NCI-H1930 (cell line): ENCODE data around the gene CHCHD3.

Source experiments
- DNase-seq, 2 experiments: peaks; one replicate each; lab custom pipeline; 2025; lab: John Stamatoyannopoulos, UW

Gene CHCHD3

DNA sequence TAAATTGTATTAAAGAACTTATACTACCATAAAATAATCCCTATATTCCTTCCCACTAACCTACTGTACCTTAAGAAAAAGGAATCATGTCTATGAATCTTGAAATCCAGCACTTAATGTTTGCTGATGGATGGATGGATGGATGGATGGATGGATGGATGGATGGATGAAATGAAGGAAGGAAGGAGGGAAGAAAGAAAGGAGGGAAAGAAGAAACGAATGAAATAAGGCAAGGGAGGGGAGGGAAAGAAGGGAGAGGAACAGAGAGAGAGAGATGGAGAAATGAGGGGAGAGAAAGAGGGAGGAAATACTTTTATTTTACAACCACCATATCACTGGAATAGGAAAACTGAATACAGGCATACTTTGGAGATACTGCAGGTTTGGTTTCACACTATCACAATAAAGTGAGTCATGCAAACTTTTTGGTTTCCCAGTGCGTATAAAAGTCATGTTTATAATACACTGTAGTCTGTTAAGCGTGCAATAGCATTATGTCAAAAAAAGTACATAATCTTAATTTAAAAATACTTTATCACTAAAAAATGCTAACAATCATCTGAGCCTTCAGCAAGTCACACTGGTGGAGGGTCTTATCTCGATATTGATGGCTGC, 219.8 kb downstream of the CHCHD3 start:
- DNase-seq: no peak

- DNase-seq: no peak
These were observed 220.5 kb downstream of the CHCHD3 start for GRCh38 chr7:132861424-132861823.

DNA sequence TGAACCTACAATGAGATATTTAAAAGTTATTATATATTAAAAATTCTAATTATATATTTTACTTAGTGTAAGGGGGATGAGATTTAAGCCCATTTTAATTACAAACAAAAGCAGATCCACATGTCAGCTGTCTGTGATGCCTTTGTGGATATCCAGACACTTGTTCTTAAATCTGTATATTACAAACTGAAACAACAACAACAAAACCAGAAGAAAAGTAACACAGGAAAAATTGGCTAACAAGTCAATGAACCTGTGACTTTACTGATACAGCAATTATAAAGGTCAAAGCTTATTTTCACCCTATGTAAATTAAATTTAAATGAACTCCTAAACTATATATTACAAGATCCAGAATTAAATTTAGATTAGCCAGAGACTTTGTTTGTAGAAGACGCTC, 222.7 kb downstream of the CHCHD3 start:
- DNase-seq: no peak

DNA sequence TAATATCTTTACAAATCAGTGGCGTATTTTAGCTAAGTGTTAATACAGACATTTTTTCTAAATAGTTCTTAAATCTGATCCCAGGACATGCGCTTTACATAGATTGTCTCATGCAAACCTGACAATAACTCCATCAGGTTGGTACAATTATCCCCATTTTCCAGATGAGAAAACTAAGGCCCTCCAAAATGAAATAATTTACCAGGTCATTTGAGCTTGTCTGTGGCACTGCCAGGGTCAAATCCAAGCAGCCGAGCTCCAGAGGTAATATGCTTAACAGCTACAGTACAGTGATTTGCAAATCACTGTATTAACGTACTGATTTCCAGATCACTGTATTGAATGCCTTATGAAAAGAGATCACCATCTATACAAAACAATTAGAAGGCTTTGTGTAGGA, 223.1 kb downstream of the CHCHD3 start:
- no peak for DNase-seq

DNA sequence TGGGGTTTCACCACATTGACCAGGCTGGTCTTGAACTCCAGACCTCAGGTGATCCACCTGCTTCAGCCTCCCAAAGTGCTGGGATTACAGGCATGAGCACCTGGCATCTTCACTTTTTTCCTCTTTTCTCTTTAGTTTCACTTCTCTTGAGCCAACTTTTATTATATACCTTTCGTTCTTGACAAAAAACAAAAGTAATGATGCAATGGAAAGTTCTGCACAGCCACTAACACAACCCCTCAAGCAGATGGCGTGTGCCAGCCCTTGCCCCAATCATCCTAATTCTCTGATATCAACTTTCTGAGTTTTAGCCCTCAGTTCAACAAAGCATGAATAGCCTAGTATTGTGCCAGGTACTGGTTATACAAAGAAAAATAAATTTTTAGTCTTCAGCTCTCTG, 223.6 kb downstream of the CHCHD3 start:
- DNase-seq: no peak

GRCh38 chr7:132857703-132858102, 224.2 kb downstream of the CHCHD3 start:
- DNase-seq: no peak

DNA sequence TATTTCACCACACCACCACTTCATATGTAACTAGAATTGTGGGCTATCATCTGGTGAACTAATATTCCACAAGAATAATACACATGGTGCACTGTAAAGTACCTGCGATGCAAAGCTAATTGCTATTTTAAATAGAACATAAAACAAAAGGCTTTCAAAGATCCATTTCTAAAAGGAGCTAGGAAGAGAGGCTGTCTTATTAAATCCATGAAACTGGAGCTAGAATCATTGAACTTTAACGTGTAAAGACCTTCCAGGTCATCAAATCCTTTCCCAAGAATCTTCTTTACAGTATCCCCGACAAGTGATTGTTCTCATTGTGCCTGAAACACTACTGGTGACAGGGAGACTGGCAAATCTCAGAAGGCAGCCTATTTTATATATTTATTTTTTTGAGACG, 224.9 kb downstream of the CHCHD3 start:
- DNase-seq: no peak

DNA sequence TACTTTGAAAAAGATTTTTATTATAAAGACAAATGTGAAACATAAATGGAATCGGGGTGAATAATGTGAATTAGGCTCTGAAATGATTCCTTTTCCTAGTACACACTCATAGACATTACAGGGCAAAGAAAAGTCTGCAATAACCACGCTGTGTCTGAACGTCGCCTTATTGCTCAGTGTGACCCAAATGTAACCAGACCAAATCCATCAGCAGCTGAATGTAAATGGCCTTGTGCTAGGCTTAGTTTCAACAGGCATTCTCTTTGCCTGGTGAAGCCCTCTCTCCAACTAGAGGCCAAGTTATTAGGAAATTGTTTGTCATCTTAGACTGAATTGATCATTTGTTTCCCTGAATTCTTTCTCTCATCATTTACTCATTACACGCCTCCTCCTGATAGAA, 225.5 kb downstream of the CHCHD3 start:
- no peak for DNase-seq

- DNase-seq: no peak
These were observed 226.0 kb downstream of the CHCHD3 start for GRCh38 chr7:132855901-132856300.

GRCh38 chr7:132854238-132854637, 227.7 kb downstream of the CHCHD3 start:
- no peak for DNase-seq

DNA sequence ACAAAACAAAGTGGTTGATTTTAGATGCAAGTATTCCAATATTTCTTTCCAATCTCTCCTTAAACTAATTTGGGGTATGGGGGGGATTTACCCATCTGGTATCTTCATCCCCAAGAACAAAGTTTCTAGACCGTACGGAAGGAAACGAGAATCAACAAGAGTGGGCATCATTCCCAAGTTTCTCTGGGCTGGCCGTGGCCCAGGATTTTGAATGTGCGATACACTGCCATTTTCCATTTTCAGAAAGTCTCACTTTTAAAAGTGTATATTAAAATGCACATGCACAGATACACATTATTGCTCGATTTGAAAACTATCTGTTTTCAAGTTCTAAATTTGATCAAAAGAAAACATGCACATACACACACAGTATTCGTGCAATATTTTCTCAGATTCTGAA, 234.5 kb downstream of the CHCHD3 start:
- no peak for DNase-seq

- DNase-seq: no peak
These were observed 235.8 kb downstream of the CHCHD3 start for GRCh38 chr7:132846086-132846485.

- DNase-seq: no peak
These were observed 239.4 kb downstream of the CHCHD3 start for GRCh38 chr7:132842478-132842877.

DNA sequence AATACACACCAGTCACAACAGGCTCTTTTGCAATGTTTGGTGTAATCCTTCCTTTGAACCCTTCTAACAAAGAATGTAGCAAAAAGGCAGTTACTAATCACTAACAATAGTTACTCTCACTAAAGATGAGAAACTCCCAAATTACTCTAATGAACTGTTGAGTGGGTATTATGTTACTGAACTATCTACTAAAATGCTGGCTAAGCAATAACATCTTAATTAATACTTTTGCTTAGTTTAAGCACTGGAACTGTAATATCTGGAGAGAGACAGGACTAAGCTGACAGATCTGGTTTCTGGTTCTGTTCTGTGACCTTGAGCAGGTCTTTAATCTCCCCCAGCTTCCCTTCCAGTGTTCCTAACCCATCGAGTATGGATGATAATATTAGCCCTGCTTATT, 241.7 kb downstream of the CHCHD3 start:
- DNase-seq: no peak

GRCh38 chr7:132838313-132838712, 243.6 kb downstream of the CHCHD3 start:
- DNase-seq: no peak

DNA sequence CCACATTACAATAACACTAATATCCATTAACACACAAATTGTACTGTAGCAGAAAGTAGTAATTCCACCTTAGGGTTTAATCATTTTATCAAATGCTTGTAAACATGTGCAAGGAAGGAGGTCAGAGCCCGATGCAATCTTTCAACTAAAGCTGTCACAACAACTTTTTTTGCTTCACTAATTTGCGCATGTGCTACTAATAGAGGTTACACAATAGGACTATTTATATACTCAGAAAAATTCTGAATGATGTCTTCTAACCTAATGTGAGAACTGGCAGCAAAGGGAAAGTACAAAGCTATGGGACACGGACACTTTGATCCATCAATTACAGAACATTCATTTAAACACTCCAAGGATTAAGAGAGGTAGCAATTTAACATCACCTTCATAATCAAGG, 244.4 kb downstream of the CHCHD3 start:
- no peak for DNase-seq

- DNase-seq: no peak
These were observed 245.1 kb downstream of the CHCHD3 start for GRCh38 chr7:132836746-132837145.

- DNase-seq: no peak
These were observed 250.9 kb downstream of the CHCHD3 start for GRCh38 chr7:132830941-132831340.

- no peak for DNase-seq
These were observed 253.4 kb downstream of the CHCHD3 start for GRCh38 chr7:132828502-132828901.

DNA sequence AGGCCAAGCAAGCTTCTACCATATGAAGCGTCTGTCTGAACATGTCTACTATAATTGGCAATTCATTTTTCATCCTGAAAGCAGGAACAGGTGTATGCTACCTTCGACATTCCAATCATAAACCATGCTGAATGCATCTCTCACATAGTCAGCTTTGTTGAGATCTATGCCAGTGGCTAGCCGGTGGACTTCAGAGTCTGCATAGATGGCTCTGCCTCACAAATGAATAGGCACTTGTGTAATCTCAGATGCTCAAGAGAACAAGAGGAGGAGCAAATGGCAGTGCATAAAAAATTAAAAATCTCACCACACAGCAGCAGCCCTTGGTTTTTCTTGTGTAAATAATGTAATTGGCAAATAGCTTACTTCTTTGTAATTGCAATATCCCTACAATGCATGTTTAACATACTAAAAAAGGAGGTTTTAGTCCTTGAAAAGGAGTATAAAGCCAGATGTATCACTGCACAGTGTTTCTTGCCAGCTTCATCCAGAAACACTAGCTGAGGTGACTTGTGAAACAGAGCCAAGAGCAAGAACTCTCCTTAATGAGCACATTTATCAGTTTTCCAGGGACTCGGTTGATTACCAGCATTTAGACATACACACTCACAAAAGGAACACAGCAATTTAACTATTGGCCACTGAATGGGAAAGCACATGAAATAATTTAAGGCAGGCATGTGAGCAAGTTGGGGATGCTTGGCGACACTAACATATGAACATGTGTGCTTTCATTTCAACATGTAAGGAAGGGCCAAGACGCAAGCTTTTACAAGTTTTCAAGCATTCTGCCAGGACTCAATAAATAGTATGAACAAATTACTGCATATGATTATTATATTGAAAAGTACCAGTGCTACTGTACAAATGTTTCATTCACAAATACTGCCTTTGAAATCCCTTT, 255.7 kb downstream of the CHCHD3 start:
- DNase-seq: no peak

DNA sequence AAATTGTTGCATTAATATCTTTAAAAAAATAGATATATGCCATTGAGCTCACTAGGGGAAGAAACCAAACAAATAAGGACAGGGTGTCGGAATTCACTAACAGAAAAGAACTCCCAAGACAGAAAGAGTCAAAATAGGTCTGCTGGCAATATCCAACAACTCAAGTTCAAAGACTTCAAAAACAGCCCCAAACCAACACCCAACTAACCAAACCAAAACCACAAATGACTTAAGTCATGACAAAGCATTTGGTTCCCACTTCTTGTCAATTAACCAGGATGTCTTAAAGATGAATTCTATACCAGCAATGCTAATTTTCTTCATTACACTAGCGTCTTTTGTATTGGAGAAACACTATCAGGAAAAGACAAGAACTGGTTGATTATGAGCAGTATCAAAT, 256.7 kb downstream of the CHCHD3 start:
- no peak for DNase-seq

GRCh38 chr7:132819648-132820047, 262.2 kb downstream of the CHCHD3 start:
- no peak for DNase-seq

- no peak for DNase-seq
These were observed 263.9 kb downstream of the CHCHD3 start for GRCh38 chr7:132817949-132818348.
